ENCODE measurements around the gene PTPRK. TPM values are rescaled to one million over a fixed set of nuclear protein-coding genes. Genes with fewer than 3 reads are reported as not detected.
"Not testable (repeated sequence)": the region's sequence is repeated elsewhere in the genome, so short reads cannot be mapped to it uniquely, and the experiment has no call there.

The PTPRK gene
- total and polyA plus RNA-seq, 2 of the 8 experiments (the other 6 are each of a cell fraction or from before 2014, with no cell fraction given), result 11.4 to 47.3 TPM

DNA sequence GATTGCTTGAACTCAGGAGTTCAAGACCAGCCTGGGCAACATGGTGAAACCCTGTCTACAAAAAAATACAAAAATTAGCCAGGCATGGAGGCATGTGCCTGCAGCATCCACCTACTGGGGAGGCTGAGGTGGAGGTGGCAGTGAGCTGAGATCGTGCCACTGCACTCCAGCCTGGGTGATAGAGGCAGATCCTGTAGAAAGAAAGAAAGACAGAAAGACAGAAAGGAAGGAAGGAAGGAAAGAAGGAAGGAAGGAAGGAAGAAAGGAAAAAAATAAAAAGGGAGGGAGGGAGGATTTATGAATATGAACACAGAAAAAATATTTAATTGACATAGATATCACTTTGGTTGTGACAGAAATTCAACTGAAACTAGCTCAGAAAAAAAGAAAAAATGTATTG lies 33.8 kb downstream of the PTPRK start:
- H3K27ac ChIP-seq (ENCODE audit: low read depth, low read length); H3K27me3 ChIP-seq (replicated peaks in 1 of 4; ENCODE audit: control insufficient read depth in 3 of 4, extremely low read depth in 1 of 4, insufficient read depth in 3 of 4, low read length in 3 of 4); H3K4ac ChIP-seq (replicated peaks; ENCODE audit: insufficient read length, low read depth, low read length); H2AFZ ChIP-seq (ENCODE audit: low read length); H4K91ac ChIP-seq (replicated peaks; ENCODE audit: insufficient read length, low read length); H3K18ac ChIP-seq (ENCODE audit: extremely low read depth, low read length); H2AK5ac ChIP-seq (ENCODE audit: low read depth, low read length); H2BK5ac ChIP-seq (ENCODE audit: low read depth, low read length); POLR2A ChIA-PET (ENCODE audit: partially characterized antibody); H3K9ac ChIP-seq (replicated peaks in 1 of 4; ENCODE audit: extremely low read depth in 1 of 4, low read depth in 3 of 4, low read length in 3 of 4); H2BK20ac ChIP-seq (ENCODE audit: low read length); H3K4me1 ChIP-seq (replicated peaks in 1 of 4; ENCODE audit: control insufficient read depth in 3 of 4, insufficient read depth in 4 of 4, low read length in 3 of 4); FAIRE-seq; H4K20me1 ChIP-seq (replicated peaks in 1 of 2; ENCODE audit: control insufficient read depth in 1 of 2, insufficient read depth in 2 of 2, low read length in 2 of 2); H2BK120ac ChIP-seq (replicated peaks; ENCODE audit: low read depth, low read length); H3K36me3 ChIP-seq (ENCODE audit: control insufficient read depth in 2 of 4, insufficient read depth in 4 of 4, low read length in 3 of 4); H2BK12ac ChIP-seq (ENCODE audit: low read depth, low read length); H4K5ac ChIP-seq (ENCODE audit: insufficient read length, low read depth, low read length); H2BK15ac ChIP-seq (ENCODE audit: low read length); H3K23ac ChIP-seq (ENCODE audit: insufficient read length); H3K23me2 ChIP-seq (ENCODE audit: low read depth, low read length); H3K9me3 ChIP-seq (ENCODE audit: insufficient read depth in 2 of 2, low read depth in 1 of 2, low read length in 1 of 2); H3K4me2 ChIP-seq (ENCODE audit: insufficient read depth in 1 of 2, low read depth in 2 of 2, low read length in 2 of 2); H3K14ac ChIP-seq (ENCODE audit: insufficient read length); DNase-seq (ENCODE audit: low read depth in 1 of 2, low spot score in 2 of 2); H3K4me3 ChIP-seq (ENCODE audit: extremely low read depth in 1 of 4, insufficient read depth in 2 of 4, low read depth in 3 of 4, low read length in 4 of 4); H4K8ac ChIP-seq (ENCODE audit: extremely low read depth, insufficient read depth, low read length); H3K56ac ChIP-seq (replicated peaks; ENCODE audit: insufficient read length, low read depth, low read length); H3K79me1 ChIP-seq (ENCODE audit: low read depth, low read length): not testable (repeated sequence)
- 83% methylated on average over 1 of the region's 1 CpG; no CpG with 5 or more reads in 1 of the 2 experiments for WGBS, 2 experiments (ENCODE audit: extremely low coverage in 1 of 2, insufficient coverage in 1 of 2, insufficient read length in 1 of 2, insufficient replicate concordance in 2 of 2, low coverage in 1 of 2, low lambda C conversion rate in 2 of 2, missing lambda C conversion rate in 1 of 2)
- peaks cover 0 to 69% of the 10 kb centered on the region in 2 experiments; a peak in 2 of 4 replicates for H3K79me2 ChIP-seq (ENCODE audit: control insufficient read depth in 1 of 2, insufficient read depth in 2 of 2, low read length in 2 of 2)
- CTCF ChIA-PET (ENCODE audit: partially characterized antibody), result interaction anchor here (0.6 to 1.5 kb wide), 16 partner anchors 9 to 969 kb away, joined by 3 to 7 read pairs (median 3); no protein-coding TSS in a partner anchor
